Measurements from ENCODE around the gene SLX4IP.

- TF ChIP-seq CTCF (conservative IDR thresholded peaks at IDR 0.05; ENCODE audit: low read depth, low read length) (no peak), EZH2 (IDR thresholded peaks at IDR 0.05; ENCODE audit: low read length, unreplicated experiment) (no peak), EZH2phosphoT487 (IDR thresholded peaks at IDR 0.05; ENCODE audit: borderline replicate concordance, low read length) (no peak)
Measured at GRCh38 chr20:10634211-10634610, 199.1 kb downstream of the SLX4IP start.

All from PC-3 (cell line).